Stimulated activated CD8-positive, alpha-beta memory T cell treated with anti-CD3 and anti-CD28 coated beads, Interleukin-15, amount 100 ng/mL, for 1 hour (primary cell): Measurements from ENCODE around the gene USP54.

Source experiments
- DNase-seq: peaks from one replicate; pipeline ENCODE4 v3.0.0-alpha.2; 2020; ENCODE audit warnings: low read depth

USP54 gene

GRCh38 chr10:73467206-73467605 lies 123.9 kb downstream of the USP54 start:
- DNase-seq = no peak

GRCh38 chr10:73465978-73466726 lies 125.0 kb downstream of the USP54 start:
- DNase-seq = no peak

GRCh38 chr10:73460897-73461296 lies 130.2 kb downstream of the USP54 start:
- DNase-seq = no peak

- DNase-seq = no peak
These were observed 131.3 kb downstream of the USP54 start for GRCh38 chr10:73459683-73460314.

- DNase-seq = no peak
These were observed 134.8 kb downstream of the USP54 start for GRCh38 chr10:73456187-73456890.

- no peak for DNase-seq
These were observed 142.0 kb downstream of the USP54 start for GRCh38 chr10:73449113-73449512.

- no peak for DNase-seq
These were observed 142.8 kb downstream of the USP54 start for GRCh38 chr10:73448384-73448783.
